Tibial artery (tissue), 4 donors: Measurements from ENCODE around the gene TAF1B.

Experiments used
- DNase-seq, 2 donors: peaks; one replicate each; pipeline ENCODE4 v3.0.0-alpha.2; 2019
- H3K27ac ChIP-seq, 2 donors: fragments of 200-600 bp; sonication (generic) in 1 of 2; 1 replicate in 1 of 2; 2 replicates in 1 of 2; pipeline ENCODE4 v1.5.1; 2018 to 2019; ENCODE audit warnings: mild to moderate bottlenecking in 1 of 2
- H3K27me3 ChIP-seq, 2 donors: fragments of 200-600 bp; sonication (generic) in 1 of 2; one replicate each; pipeline versions ENCODE4 v1.5.1 to v1.6.0; 2016 to 2019
- H3K36me3 ChIP-seq, 3 donors: fragments of 200-600 bp; sonication (generic) in 2 of 3; one replicate each; pipeline ENCODE4 v1.5.1; 2016 to 2019; ENCODE audit warnings: mild to moderate bottlenecking in 2 of 3
- H3K4me1 ChIP-seq, 4 donors: fragments of 200-600 bp; sonication (generic) in 2 of 4; 1 replicate in 3 of 4; 2 replicates in 1 of 4; pipeline ENCODE4 v1.5.1; 2016 to 2019
- H3K4me3 ChIP-seq, 2 donors: fragments of 200-600 bp; sonication (generic) in 1 of 2; 1 replicate in 1 of 2; 2 replicates in 1 of 2; pipeline ENCODE4 v1.5.1; 2018 to 2019; ENCODE audit warnings: mild to moderate bottlenecking in 2 of 2
- H3K9me3 ChIP-seq, 3 donors: fragments of 200-600 bp; sonication (generic) in 1 of 3; one replicate each; pipeline ENCODE4 v1.5.1; 2016 to 2019
- intact Hi-C: fragments of 100-400 bp; cut with DNase I; formaldehyde crosslinking; loops from one replicate; pipeline ENCODE4 v1.15.0; 2023; ENCODE audit warnings: low total_unique reads
- TF ChIP-seq, protein P1 (sequence below), 2 experiments: fragments of 200-600 bp in 1 of 2; fragments of 450-650 bp in 1 of 2; IDR thresholded peaks; one replicate each; pipeline ENCODE4 v1.5.1; 2017 to 2019; ENCODE audit warnings: antibody characterized with exemption in 2 of 2, mild to moderate bottlenecking in 1 of 2, moderate library complexity in 1 of 2

Gene TAF1B

DNA sequence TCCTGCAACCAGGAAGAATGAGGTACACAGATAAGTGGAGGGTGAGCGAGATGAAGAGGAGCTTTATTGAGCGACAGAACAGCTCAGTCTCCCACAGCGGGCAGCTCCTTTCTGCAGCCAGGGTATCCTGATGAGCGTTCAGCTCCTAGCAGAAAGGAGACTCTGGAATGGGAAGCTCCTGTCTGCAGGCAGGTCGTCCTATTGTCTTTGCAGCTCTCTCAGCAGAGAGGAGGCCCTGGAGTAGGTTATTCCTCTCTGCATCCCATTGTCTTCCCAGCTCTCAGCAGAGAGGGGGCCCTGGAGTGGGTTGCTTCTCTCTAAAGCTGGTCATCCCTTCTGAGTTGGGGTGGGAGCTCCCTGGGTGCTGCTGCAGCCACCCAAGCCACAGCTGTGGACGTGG is 41.2 kb downstream of the TAF1B start:
- no peak overlapping the region for H3K27ac ChIP-seq
- DNase-seq = no peak
- intact Hi-C loops = no loop called here
- no peaks in the 10 kb centered on the region for H3K27me3 ChIP-seq
- TF ChIP-seq, protein P1, sequence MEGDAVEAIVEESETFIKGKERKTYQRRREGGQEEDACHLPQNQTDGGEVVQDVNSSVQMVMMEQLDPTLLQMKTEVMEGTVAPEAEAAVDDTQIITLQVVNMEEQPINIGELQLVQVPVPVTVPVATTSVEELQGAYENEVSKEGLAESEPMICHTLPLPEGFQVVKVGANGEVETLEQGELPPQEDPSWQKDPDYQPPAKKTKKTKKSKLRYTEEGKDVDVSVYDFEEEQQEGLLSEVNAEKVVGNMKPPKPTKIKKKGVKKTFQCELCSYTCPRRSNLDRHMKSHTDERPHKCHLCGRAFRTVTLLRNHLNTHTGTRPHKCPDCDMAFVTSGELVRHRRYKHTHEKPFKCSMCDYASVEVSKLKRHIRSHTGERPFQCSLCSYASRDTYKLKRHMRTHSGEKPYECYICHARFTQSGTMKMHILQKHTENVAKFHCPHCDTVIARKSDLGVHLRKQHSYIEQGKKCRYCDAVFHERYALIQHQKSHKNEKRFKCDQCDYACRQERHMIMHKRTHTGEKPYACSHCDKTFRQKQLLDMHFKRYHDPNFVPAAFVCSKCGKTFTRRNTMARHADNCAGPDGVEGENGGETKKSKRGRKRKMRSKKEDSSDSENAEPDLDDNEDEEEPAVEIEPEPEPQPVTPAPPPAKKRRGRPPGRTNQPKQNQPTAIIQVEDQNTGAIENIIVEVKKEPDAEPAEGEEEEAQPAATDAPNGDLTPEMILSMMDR (IDR thresholded peaks at IDR 0.05) = no peak
- peaks cover 6 to 21% (median 20%) of the 10 kb centered on the region in 3 donors for H3K36me3 ChIP-seq
- peaks cover 0 to 2% (median 0%) of the 10 kb centered on the region in 4 donors for H3K4me1 ChIP-seq
- H3K9me3 ChIP-seq = peaks cover 0 to 16% (median 0%) of the 10 kb centered on the region in 3 donors
- H3K4me3 ChIP-seq = no peak overlapping the region

DNA sequence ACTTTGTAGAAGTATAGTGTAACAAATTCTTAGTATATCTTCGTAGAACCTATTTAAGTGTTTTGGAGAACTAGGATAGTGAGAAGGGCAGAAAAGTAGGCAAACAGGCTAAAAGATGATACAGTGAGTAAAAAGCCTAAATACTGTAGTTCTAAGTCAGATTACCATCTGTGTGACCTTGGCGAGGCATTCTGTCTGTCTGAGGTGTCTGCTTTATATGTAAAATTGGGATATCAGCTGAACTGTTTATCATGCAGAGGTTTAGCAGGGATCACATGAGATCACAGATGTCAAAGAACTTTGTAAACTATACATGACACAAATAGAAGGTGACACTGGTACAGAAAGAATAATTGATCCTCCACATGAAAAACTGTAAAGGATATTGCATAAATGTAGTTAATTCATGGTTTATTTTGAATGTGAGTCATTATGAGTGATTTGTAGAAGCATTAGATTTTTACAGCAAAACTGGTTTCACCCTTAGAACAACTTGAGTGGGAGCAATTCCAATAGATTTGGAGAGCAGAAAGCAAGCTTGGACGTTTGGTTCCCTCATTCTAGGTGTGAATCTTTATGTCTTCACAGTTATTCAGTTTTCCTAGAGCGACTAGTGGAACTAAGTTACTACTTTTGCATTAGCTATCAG is 41.9 kb downstream of the TAF1B start:
- TF ChIP-seq, protein P1 (IDR thresholded peaks at IDR 0.05) = no peak
- H3K36me3 ChIP-seq = peaks cover 6 to 20% (median 14%) of the 10 kb centered on the region in 3 donors
- no peaks in the 10 kb centered on the region for H3K27me3 ChIP-seq
- H3K4me1 ChIP-seq = peaks cover 0 to 9% (median 5%) of the 10 kb centered on the region in 4 donors
- H3K4me3 ChIP-seq = no peak overlapping the region
- intact Hi-C loops = no loop called here
- no peak overlapping the region for H3K27ac ChIP-seq
- DNase-seq = no peak
- peaks cover 0 to 16% (median 0%) of the 10 kb centered on the region in 3 donors for H3K9me3 ChIP-seq

DNA sequence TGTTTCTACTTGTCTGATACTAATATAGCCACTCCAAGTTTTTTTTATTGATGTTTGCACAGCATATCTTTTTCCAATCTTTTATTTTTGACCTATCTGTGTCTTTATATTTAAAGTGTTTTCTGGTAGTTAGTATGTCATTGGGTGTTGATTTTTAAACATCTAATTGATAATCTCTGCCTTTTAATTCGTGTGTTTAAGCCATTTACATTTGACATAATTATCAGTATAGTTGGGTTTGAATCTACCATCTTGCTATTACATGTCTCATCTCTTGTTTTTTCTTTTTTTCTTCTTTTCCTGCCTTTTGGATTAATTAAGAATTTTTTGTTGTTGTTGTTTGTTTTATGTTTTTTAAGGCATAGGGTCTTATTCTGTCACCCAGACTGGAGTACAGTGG is 44.2 kb downstream of the TAF1B start:
- TF ChIP-seq, protein P1 (IDR thresholded peaks at IDR 0.05) = no peak
- Histone ChIP-seq H3K4me1 (peaks cover 0 to 11% (median 5%) of the 10 kb centered on the region in 4 donors), H3K36me3 (peaks cover 6 to 20% (median 14%) of the 10 kb centered on the region in 3 donors), H3K27ac (no peak overlapping the region), H3K4me3 (no peak overlapping the region), H3K9me3 (peaks cover 0 to 16% (median 0%) of the 10 kb centered on the region in 3 donors), H3K27me3 (no peaks in the 10 kb centered on the region)
- DNase-seq = no peak
- intact Hi-C loops = no loop called here

DNA sequence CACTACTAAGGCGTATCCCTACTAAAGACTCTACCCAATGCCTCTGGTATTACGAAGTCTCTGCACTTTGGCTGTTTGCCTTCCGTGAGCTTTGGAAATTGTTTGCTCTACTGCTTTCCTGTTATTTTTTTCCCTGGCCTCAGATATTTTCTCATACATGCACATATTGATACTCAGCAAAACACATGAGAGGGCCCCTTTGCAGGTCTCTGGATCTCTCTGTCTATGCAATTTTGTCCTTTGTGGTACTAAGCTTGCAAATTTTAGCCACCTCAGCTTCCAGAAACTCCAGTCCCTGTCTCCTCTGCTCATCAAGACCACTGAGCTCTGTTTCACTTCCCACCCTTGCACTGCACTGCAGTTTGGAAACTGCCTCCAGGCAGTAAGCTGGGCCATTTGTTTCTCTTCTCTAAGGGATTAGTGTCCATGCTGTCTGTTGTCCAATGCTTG is 46.6 kb downstream of the TAF1B start:
- Histone ChIP-seq H3K27me3 (no peaks in the 10 kb centered on the region), H3K36me3 (peaks cover 0 to 12% (median 6%) of the 10 kb centered on the region in 3 donors), H3K27ac (peak overlapping the region in 1 of 2 donors; percentile 20), H3K9me3 (peaks cover 0 to 16% (median 0%) of the 10 kb centered on the region in 3 donors), H3K4me3 (no peak overlapping the region), H3K4me1 (peaks cover 0 to 11% (median 5%) of the 10 kb centered on the region in 4 donors)
- no peak for DNase-seq
- TF ChIP-seq, protein P1 (IDR thresholded peaks at IDR 0.05) = no peak
- intact Hi-C loops = no loop called here

DNA sequence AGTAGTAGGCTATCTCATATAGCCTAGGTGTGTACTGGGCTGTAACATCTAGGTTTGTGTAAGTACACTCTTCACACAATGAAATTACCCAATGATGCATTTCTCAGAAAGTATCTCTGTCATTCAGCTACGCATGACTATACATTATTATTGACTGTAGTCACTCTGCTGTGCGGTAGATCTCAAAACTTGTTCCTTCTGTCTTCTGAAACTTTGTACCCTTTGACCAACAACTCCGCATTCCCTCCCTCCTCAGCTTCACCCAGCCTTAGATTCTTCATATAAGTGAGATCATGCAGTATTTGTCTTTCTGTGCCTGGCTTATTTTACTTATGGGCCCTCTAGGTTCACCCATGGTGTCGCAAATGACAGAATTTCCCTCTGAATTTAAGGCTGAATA is 49.0 kb downstream of the TAF1B start:
- Histone ChIP-seq H3K27ac (no peak overlapping the region), H3K27me3 (no peaks in the 10 kb centered on the region), H3K4me3 (no peak overlapping the region), H3K4me1 (peaks cover 0 to 18% (median 12%) of the 10 kb centered on the region in 4 donors), H3K9me3 (peaks cover 0 to 9% (median 0%) of the 10 kb centered on the region in 3 donors), H3K36me3 (peaks cover 0 to 3% (median 0%) of the 10 kb centered on the region in 3 donors)
- DNase-seq = no peak
- intact Hi-C loops = no loop called here
- TF ChIP-seq, protein P1 (IDR thresholded peaks at IDR 0.05) = no peak
